H1 (cell line): ENCODE data around the gene QDPR. TPM values are rescaled to one million over a fixed set of nuclear protein-coding genes. Genes with fewer than 3 reads are reported as not detected.

Experiments used
- CTCF ChIP-seq, 3 experiments: IDR thresholded peaks; 1 replicate in 2 of 3; 2 replicates in 1 of 3; pipeline versions ENCODE4 v1.5.1 to v1.6.1; 2011; ENCODE audit warnings: low read length in 3 of 3, mild to moderate bottlenecking in 3 of 3, inconsistent platforms in 2 of 3, low read depth in 1 of 3, moderate library complexity in 1 of 3; ENCODE audit not compliant: insufficient read depth in 1 of 3; ENCODE audit errors: control extremely low read depth in 1 of 3
- SIRT6 ChIP-seq: IDR thresholded peaks from one replicate; pipeline ENCODE4 v1.7.1; 2012; ENCODE audit warnings: low read length, inconsistent platforms
- YY1 ChIP-seq: IDR thresholded peaks from 2 replicates; pipeline ENCODE4 v1.6.1; 2011; ENCODE audit warnings: low read depth, mild to moderate bottlenecking, low read length
- polyA plus RNA-seq, 7 experiments: library from polyadenylated mRNA; depleted of rRNA in 3 of 7; stranded (reverse) in 5 of 7; unstranded in 2 of 7; fragments of >200 nt in 5 of 7; fragments of 200-250 nt in 2 of 7; gene quantifications; 1 replicate in 5 of 7; 2 replicates in 1 of 7; 4 replicates in 1 of 7; pipeline versions ENCODE4 v1.2.1 to v1.2.3, GENCODE V29; 2011 to 2013; ENCODE audit warnings: missing spikeins in 2 of 7, mixed read lengths in 2 of 7
- total RNA-seq: library from RNA; stranded (reverse); fragmentation: NEBNext Ultra II Directional; extraction: Animal tissue kit (Norgen Biotek cat#: 25700); gene quantifications from 2 replicates; pipeline ENCODE4 v1.2.1, GENCODE V29; 2021

QDPR gene
- total and polyA plus RNA-seq, 2 of the 8 experiments (the other 6 are each of a cell fraction or from before 2014, with no cell fraction given): 33.6 to 35.9 TPM

- TF ChIP-seq CTCF (IDR thresholded peaks at IDR 0.05; ENCODE audit: control extremely low read depth in 1 of 3, insufficient read depth in 1 of 3, low read depth in 1 of 3, low read length in 3 of 3) (no peak), SIRT6 (no peak), YY1 (no peak)
These were observed 22.8 kb upstream of the QDPR start (continued) for GRCh38 chr4:17534705-17535104.
